ACC112 (cell line): ENCODE results near the gene USP31.
A peak's percentile ranks its signal among the peaks of the same experiment; 100 is the strongest.

Experiments used
- H2AFZ ChIP-seq: fragments of 200-600 bp; sonication (generic); one replicate; pipeline ENCODE4 v1.6.0; 2017; ENCODE audit warnings: antibody characterized with exemption, low read length; ENCODE audit not compliant: unreplicated experiment
- H3K27ac ChIP-seq: fragments of 200-600 bp; sonication (generic); 2 replicates; pipeline ENCODE4 v1.5.1; 2014; ENCODE audit warnings: low read depth, mild to moderate bottlenecking, antibody characterized with exemption, low read length, moderate library complexity
- H3K27me3 ChIP-seq: fragments of 200-600 bp; sonication (generic); 2 replicates; pipeline ENCODE4 v1.6.1; 2014; ENCODE audit warnings: mild to moderate bottlenecking, antibody characterized with exemption, low read length, moderate library complexity, mixed read lengths; ENCODE audit not compliant: insufficient read depth
- H3K36me3 ChIP-seq: fragments of 200-600 bp; sonication (generic); 2 replicates; pipeline ENCODE4 v1.6.1; 2016; ENCODE audit warnings: mild to moderate bottlenecking, antibody characterized with exemption, low read length, moderate library complexity, mixed read lengths; ENCODE audit not compliant: insufficient read depth
- H3K4me1 ChIP-seq: fragments of 200-600 bp; sonication (generic); one replicate; pipeline ENCODE4 v1.6.1; 2016; ENCODE audit warnings: low read length, mixed read lengths; ENCODE audit not compliant: insufficient read depth, unreplicated experiment, control insufficient read depth
- H3K4me3 ChIP-seq: fragments of 200-600 bp; sonication (generic); 2 replicates; pipeline ENCODE4 v1.5.1; 2014; ENCODE audit warnings: mild to moderate bottlenecking, low read depth, low read length
- H3K79me2 ChIP-seq: fragments of 200-600 bp; sonication (generic); one replicate; pipeline ENCODE4 v1.6.0; 2016; ENCODE audit warnings: low read length; ENCODE audit not compliant: control insufficient read depth, unreplicated experiment, insufficient read depth

USP31 gene

GRCh38 chr16:23182206-23182678 is 33.0 kb upstream of the USP31 start:
- no peak overlapping the region for H2AFZ ChIP-seq

GRCh38 chr16:23181506-23181905 is 32.3 kb upstream of the USP31 start:
- H3K4me1 ChIP-seq, result no peaks in the 10 kb centered on the region
- H2AFZ ChIP-seq, result no peak overlapping the region
- no peak overlapping the region for H3K27ac ChIP-seq
- no peaks in the 10 kb centered on the region for H3K36me3 ChIP-seq
- no peak overlapping the region for H3K4me3 ChIP-seq
- no peaks in the 10 kb centered on the region for H3K79me2 ChIP-seq
- H3K27me3 ChIP-seq, result peaks cover 92% of the 10 kb centered on the region

More at GRCh38 chr16:23182206-23182678, 33.0 kb upstream of the USP31 start:
- no peaks in the 10 kb centered on the region for H3K79me2 ChIP-seq
- H3K36me3 ChIP-seq, result no peaks in the 10 kb centered on the region
- peaks cover 91% of the 10 kb centered on the region for H3K27me3 ChIP-seq
- no peaks in the 10 kb centered on the region for H3K4me1 ChIP-seq
- H3K27ac ChIP-seq, result no peak overlapping the region
- 0 out of 2 replicates have a peak overlapping the region, but pooled peaks have one; percentile 19 for H3K4me3 ChIP-seq

GRCh38 chr16:23175651-23176050 is 26.4 kb upstream of the USP31 start:
- Histone ChIP-seq H3K27ac (no peak overlapping the region), H3K4me1 (no peaks in the 10 kb centered on the region), H3K4me3 (no peak overlapping the region), H2AFZ (no peak overlapping the region), H3K27me3 (peaks cover 83% of the 10 kb centered on the region), H3K79me2 (no peaks in the 10 kb centered on the region), H3K36me3 (no peaks in the 10 kb centered on the region)

- Histone ChIP-seq H3K27me3 (peaks cover 82% of the 10 kb centered on the region), H2AFZ (no peak overlapping the region), H3K36me3 (no peaks in the 10 kb centered on the region)
Observed at GRCh38 chr16:23174622-23175021, 25.4 kb upstream of the USP31 start.

DNA sequence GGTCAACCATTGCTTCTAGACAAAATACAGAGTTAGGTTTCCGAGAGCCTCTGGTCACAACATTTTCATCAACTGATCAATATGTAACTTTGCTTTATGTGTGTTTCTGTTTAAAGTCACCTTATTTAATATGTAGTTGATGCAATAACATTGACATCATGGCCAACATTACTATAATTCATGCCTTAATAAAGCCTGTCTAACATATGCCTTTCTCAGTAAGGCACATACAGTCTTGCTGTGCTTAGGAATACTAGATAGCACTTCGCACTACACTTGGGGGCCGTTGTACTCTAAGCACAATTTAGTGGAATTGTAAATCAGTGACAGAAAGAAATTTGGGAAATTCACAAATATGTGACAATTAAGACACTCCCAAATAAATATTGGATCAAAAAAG is 23.7 kb upstream of the USP31 start:
- H3K79me2 ChIP-seq, result no peaks in the 10 kb centered on the region
- H3K27me3 ChIP-seq, result peaks cover 80% of the 10 kb centered on the region
- H2AFZ ChIP-seq, result no peak overlapping the region
- H3K36me3 ChIP-seq, result no peaks in the 10 kb centered on the region
- no peak overlapping the region for H3K27ac ChIP-seq
- no peaks in the 10 kb centered on the region for H3K4me1 ChIP-seq
- H3K4me3 ChIP-seq, result no peak overlapping the region

More at GRCh38 chr16:23174622-23175021, 25.4 kb upstream of the USP31 start:
- no peak overlapping the region for H3K27ac ChIP-seq
- no peaks in the 10 kb centered on the region for H3K4me1 ChIP-seq
- no peaks in the 10 kb centered on the region for H3K79me2 ChIP-seq
- H3K4me3 ChIP-seq, result no peak overlapping the region

GRCh38 chr16:23172583-23172982 is 23.3 kb upstream of the USP31 start:
- no peak overlapping the region for H3K4me3 ChIP-seq
- H3K27me3 ChIP-seq, result peaks cover 80% of the 10 kb centered on the region
- H3K4me1 ChIP-seq, result no peaks in the 10 kb centered on the region
- H2AFZ ChIP-seq, result no peak overlapping the region
- no peaks in the 10 kb centered on the region for H3K79me2 ChIP-seq
- no peak overlapping the region for H3K27ac ChIP-seq
- H3K36me3 ChIP-seq, result no peaks in the 10 kb centered on the region

DNA sequence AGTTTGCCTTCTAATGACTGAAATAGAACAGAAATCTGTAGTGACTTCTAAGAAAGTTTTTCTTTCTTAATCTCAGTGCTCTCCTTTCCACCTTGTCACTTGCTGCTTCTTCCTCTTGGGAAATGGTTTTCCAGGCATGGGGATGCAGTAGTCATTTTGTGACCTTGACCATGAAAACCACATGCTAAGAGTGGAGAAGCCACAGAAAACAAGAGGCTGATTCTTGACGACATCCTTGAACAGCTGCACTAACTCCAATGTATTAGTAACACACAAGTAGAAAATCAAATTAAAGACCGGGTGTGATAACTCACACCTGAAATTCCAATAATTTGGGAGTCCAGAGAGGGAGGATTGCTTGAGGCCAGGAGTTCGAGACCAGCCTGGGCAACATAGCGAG is 15.5 kb upstream of the USP31 start:
- H2AFZ ChIP-seq, result no peak overlapping the region
- H3K4me1 ChIP-seq, result no peaks in the 10 kb centered on the region
- no peaks in the 10 kb centered on the region for H3K36me3 ChIP-seq
- peaks cover 60% of the 10 kb centered on the region for H3K27me3 ChIP-seq
- H3K79me2 ChIP-seq, result no peaks in the 10 kb centered on the region
- H3K27ac ChIP-seq, result no peak overlapping the region
- no peak overlapping the region for H3K4me3 ChIP-seq

DNA sequence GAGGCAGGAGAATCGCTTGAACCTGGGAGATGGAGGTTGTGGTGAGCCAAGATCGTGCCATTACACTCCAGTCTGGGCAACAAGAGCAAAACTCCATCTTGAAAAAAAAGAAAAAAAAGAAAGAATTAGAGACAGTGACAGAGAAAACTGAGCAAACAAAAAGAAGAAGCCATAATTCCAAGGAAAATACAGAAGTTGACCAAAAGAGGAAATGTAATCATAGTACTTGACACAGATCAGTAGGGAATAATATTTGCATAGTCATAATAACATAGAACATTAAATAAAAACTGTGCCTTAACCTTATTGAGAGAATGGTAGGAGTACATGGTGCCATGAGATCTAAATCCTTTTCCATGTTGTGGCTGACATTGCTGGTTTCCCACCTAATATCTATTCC is 14.7 kb upstream of the USP31 start:
- H3K27ac ChIP-seq, result no peak overlapping the region
- H3K4me3 ChIP-seq, result no peak overlapping the region
- H2AFZ ChIP-seq, result no peak overlapping the region
- H3K27me3 ChIP-seq, result peaks cover 54% of the 10 kb centered on the region
- H3K4me1 ChIP-seq, result no peaks in the 10 kb centered on the region
- H3K36me3 ChIP-seq, result no peaks in the 10 kb centered on the region
- H3K79me2 ChIP-seq, result no peaks in the 10 kb centered on the region

GRCh38 chr16:23160574-23160973 is 11.3 kb upstream of the USP31 start:
- Histone ChIP-seq H3K36me3 (no peaks in the 10 kb centered on the region), H3K79me2 (no peaks in the 10 kb centered on the region), H3K27ac (no peak overlapping the region), H3K4me1 (no peaks in the 10 kb centered on the region), H3K27me3 (peaks cover 30% of the 10 kb centered on the region), H3K4me3 (no peak overlapping the region), H2AFZ (no peak overlapping the region)

GRCh38 chr16:23160082-23160481 is 10.8 kb upstream of the USP31 start:
- Histone ChIP-seq H3K4me3 (no peak overlapping the region), H3K79me2 (no peaks in the 10 kb centered on the region), H3K27ac (no peak overlapping the region), H3K36me3 (no peaks in the 10 kb centered on the region), H2AFZ (no peak overlapping the region), H3K27me3 (peaks cover 25% of the 10 kb centered on the region), H3K4me1 (no peaks in the 10 kb centered on the region)

- Histone ChIP-seq H3K27me3 (peaks cover 16% of the 10 kb centered on the region), H3K79me2 (no peaks in the 10 kb centered on the region), H3K4me3 (no peak overlapping the region), H3K27ac (no peak overlapping the region), H3K4me1 (no peaks in the 10 kb centered on the region), H3K36me3 (no peaks in the 10 kb centered on the region), H2AFZ (no peak overlapping the region)
Observed at GRCh38 chr16:23158114-23158513, 8.9 kb upstream of the USP31 start.
